Peyer's patch (tissue), 4 donors: Measurements from ENCODE around the gene WIPF3. TPM values are rescaled to one million over a fixed set of nuclear protein-coding genes. Genes with fewer than 3 reads are reported as not detected.

Experiments
- DNase-seq, 3 donors: peaks; one replicate each; pipeline ENCODE4 v3.0.0-alpha.2; 2017 to 2019
- H3K27ac ChIP-seq, 4 donors: fragments of 200-600 bp; sonication (generic); one replicate each; pipeline ENCODE4 v1.5.1; 2016 to 2019
- H3K27me3 ChIP-seq, 2 donors: fragments of 200-600 bp; sonication (generic); one replicate each; pipeline ENCODE4 v1.5.1; 2019
- H3K36me3 ChIP-seq, 3 donors: fragments of 200-600 bp; sonication (generic); one replicate each; pipeline ENCODE4 v1.5.1; 2016 to 2019
- H3K4me1 ChIP-seq, 4 donors: fragments of 200-600 bp; sonication (generic); one replicate each; pipeline ENCODE4 v1.5.1; 2016 to 2019
- H3K4me3 ChIP-seq, 4 donors: fragments of 200-600 bp; sonication (generic); 1 replicate in 3 of 4; 2 replicates in 1 of 4; pipeline ENCODE4 v1.5.1; 2016 to 2019; ENCODE audit warnings: mild to moderate bottlenecking in 1 of 4
- H3K9me3 ChIP-seq, 4 donors: fragments of 200-600 bp; sonication (generic); one replicate each; pipeline ENCODE4 v1.5.1; 2016 to 2019; ENCODE audit warnings: mild to moderate bottlenecking in 1 of 4
- CTCF ChIP-seq, 6 experiments: fragments of 450-650 bp in 4 of 6; fragments of 200-600 bp in 2 of 6; sonication (generic) in 1 of 6; IDR thresholded peaks; one replicate each; pipeline ENCODE4 v1.5.1; 2017 to 2019; ENCODE audit warnings: antibody characterized with exemption in 6 of 6, mild to moderate bottlenecking in 3 of 6, moderate library complexity in 1 of 6
- POLR2A ChIP-seq, 2 donors: fragments of 450-650 bp; IDR thresholded peaks; one replicate each; pipeline ENCODE4 v1.5.1; 2017; ENCODE audit warnings: antibody characterized with exemption in 2 of 2, mild to moderate bottlenecking in 2 of 2, moderate library complexity in 2 of 2
- total RNA-seq, 4 donors: library from RNA; depleted of rRNA; stranded (reverse); fragments of >200 nt; gene quantifications; one replicate each; pipeline ENCODE4 v1.1.0, GENCODE V29; 2016

The WIPF3 gene
- total RNA-seq, 4 donors from 2014 or later = 0.66 to 2.5 (median 0.83) TPM; not detected in 1

- TF ChIP-seq POLR2A (IDR thresholded peaks at IDR 0.05) (no peak), CTCF (IDR thresholded peaks at IDR 0.05) (no peak)
- no peak overlapping the region for H3K27ac ChIP-seq
- H3K36me3 ChIP-seq = no peaks in the 10 kb centered on the region
- H3K9me3 ChIP-seq = no peaks in the 10 kb centered on the region
- DNase-seq = no peak
- no peaks in the 10 kb centered on the region for H3K27me3 ChIP-seq
- H3K4me1 ChIP-seq = no peaks in the 10 kb centered on the region
- no peak overlapping the region for H3K4me3 ChIP-seq
These were observed 75.4 kb downstream of the WIPF3 start for GRCh38 chr7:29881724-29882123.

- H3K27me3 ChIP-seq = no peaks in the 10 kb centered on the region
- H3K27ac ChIP-seq = no peak overlapping the region
- no peaks in the 10 kb centered on the region for H3K4me1 ChIP-seq
- TF ChIP-seq CTCF (IDR thresholded peaks at IDR 0.05) (no peak), POLR2A (IDR thresholded peaks at IDR 0.05) (no peak)
- no peaks in the 10 kb centered on the region for H3K9me3 ChIP-seq
- no peak overlapping the region for H3K4me3 ChIP-seq
- no peak for DNase-seq
- H3K36me3 ChIP-seq = no peaks in the 10 kb centered on the region
These were observed 76.2 kb downstream of the WIPF3 start for GRCh38 chr7:29882481-29882880.

- Histone ChIP-seq H3K36me3 (no peaks in the 10 kb centered on the region), H3K4me3 (peak overlapping the region in 1 of 4 donors; percentile 25), H3K27ac (no peak overlapping the region), H3K4me1 (no peaks in the 10 kb centered on the region), H3K9me3 (no peaks in the 10 kb centered on the region), H3K27me3 (no peaks in the 10 kb centered on the region)
- TF ChIP-seq CTCF (IDR thresholded peaks at IDR 0.05) (no peak), POLR2A (IDR thresholded peaks at IDR 0.05) (no peak)
- DNase-seq = no peak
These were observed 77.4 kb downstream of the WIPF3 start for GRCh38 chr7:29883462-29884398.

GRCh38 chr7:29884399-29885272, 78.3 kb downstream of the WIPF3 start:
- TF ChIP-seq POLR2A (IDR thresholded peaks at IDR 0.05) = no peak
- TF ChIP-seq CTCF (IDR thresholded peaks at IDR 0.05) = no peak
- no peak for DNase-seq
- Histone ChIP-seq H3K27me3 (no peaks in the 10 kb centered on the region), H3K4me3 (peak overlapping the region in 1 of 4 donors; percentile 25), H3K9me3 (no peaks in the 10 kb centered on the region), H3K36me3 (no peaks in the 10 kb centered on the region), H3K4me1 (no peaks in the 10 kb centered on the region), H3K27ac (no peak overlapping the region)

- no peak overlapping the region for H3K27ac ChIP-seq
- no peak for TF ChIP-seq CTCF (IDR thresholded peaks at IDR 0.05)
- no peak for TF ChIP-seq POLR2A (IDR thresholded peaks at IDR 0.05)
- H3K4me1 ChIP-seq = no peaks in the 10 kb centered on the region
- no peaks in the 10 kb centered on the region for H3K36me3 ChIP-seq
- no peaks in the 10 kb centered on the region for H3K27me3 ChIP-seq
- no peak overlapping the region for H3K4me3 ChIP-seq
- no peaks in the 10 kb centered on the region for H3K9me3 ChIP-seq
- DNase-seq = no peak
These were observed 79.3 kb downstream of the WIPF3 start for GRCh38 chr7:29885626-29886025.
